GM13977 (cell line): ENCODE data around the gene DNAJC11.
"Not testable (repeated sequence)": the region's sequence is repeated elsewhere in the genome, so short reads cannot be mapped to it uniquely, and the experiment has no call there.

Source experiments
- DNase-seq: peaks from one replicate; pipeline ENCODE4 v3.0.0; 2012; ENCODE audit warnings: low spot score
- in situ Hi-C: fragments of 300-500 bp; cut with MboI; formaldehyde crosslinking; loops from one replicate; pipeline ENCODE4 v1.12.0; 2022; ENCODE audit warnings: low sequenced_read_pairs, low pct_unique_long_range_greater_than_20kb, mixed read lengths, inconsistent platforms; ENCODE audit not compliant: unreplicated experiment
- TF ChIP-seq, protein P1 (sequence below): IDR thresholded peaks from 2 replicates; pipeline ENCODE4 v1.5.1; 2012; ENCODE audit warnings: mild to moderate bottlenecking, control low read depth; ENCODE audit not compliant: insufficient read depth; ENCODE audit errors: extremely low read depth, missing control alignments

Gene DNAJC11

DNA sequence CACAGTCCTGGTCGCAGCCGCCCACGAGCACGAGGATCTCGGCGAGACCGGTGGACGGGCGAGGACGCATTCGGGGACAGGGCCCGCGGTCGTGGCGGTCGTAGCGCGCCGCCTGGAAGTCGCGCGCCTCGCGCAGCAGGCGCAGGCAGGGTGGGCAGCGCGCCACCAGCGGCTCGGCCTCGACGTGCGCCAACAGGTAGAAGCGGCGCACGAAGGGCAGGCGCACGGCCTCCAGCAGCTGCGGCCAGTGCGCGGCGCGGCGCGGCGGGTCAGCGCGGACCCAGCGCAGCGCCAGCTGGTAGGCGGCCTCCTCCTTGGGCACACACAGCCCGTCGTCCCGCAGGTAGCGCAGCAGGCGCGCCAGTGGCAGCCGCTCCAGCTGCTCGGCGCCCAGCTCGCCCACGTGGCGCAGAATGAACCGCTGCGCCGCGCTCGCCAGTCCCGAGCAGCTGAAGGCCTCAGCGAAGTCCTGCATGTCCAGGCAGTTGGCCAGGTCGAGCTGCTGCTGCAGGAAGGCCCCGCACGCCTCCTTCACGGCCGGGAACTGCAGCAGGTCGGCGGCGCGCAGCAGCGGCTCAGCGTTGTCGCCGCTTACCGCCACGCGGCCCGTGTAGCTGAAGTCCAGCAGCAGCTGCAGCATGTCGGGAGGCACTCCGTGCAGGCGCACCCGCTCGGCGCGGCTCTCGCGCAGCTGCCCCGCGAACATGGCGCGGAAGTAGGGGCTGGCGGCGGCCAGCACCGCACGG, 99.5 kb downstream of the DNAJC11 start:
- DNase-seq = peak; percentile 83
- TF ChIP-seq, protein P1, sequence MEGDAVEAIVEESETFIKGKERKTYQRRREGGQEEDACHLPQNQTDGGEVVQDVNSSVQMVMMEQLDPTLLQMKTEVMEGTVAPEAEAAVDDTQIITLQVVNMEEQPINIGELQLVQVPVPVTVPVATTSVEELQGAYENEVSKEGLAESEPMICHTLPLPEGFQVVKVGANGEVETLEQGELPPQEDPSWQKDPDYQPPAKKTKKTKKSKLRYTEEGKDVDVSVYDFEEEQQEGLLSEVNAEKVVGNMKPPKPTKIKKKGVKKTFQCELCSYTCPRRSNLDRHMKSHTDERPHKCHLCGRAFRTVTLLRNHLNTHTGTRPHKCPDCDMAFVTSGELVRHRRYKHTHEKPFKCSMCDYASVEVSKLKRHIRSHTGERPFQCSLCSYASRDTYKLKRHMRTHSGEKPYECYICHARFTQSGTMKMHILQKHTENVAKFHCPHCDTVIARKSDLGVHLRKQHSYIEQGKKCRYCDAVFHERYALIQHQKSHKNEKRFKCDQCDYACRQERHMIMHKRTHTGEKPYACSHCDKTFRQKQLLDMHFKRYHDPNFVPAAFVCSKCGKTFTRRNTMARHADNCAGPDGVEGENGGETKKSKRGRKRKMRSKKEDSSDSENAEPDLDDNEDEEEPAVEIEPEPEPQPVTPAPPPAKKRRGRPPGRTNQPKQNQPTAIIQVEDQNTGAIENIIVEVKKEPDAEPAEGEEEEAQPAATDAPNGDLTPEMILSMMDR = no peak
- in situ Hi-C loops = no loop called here

DNA sequence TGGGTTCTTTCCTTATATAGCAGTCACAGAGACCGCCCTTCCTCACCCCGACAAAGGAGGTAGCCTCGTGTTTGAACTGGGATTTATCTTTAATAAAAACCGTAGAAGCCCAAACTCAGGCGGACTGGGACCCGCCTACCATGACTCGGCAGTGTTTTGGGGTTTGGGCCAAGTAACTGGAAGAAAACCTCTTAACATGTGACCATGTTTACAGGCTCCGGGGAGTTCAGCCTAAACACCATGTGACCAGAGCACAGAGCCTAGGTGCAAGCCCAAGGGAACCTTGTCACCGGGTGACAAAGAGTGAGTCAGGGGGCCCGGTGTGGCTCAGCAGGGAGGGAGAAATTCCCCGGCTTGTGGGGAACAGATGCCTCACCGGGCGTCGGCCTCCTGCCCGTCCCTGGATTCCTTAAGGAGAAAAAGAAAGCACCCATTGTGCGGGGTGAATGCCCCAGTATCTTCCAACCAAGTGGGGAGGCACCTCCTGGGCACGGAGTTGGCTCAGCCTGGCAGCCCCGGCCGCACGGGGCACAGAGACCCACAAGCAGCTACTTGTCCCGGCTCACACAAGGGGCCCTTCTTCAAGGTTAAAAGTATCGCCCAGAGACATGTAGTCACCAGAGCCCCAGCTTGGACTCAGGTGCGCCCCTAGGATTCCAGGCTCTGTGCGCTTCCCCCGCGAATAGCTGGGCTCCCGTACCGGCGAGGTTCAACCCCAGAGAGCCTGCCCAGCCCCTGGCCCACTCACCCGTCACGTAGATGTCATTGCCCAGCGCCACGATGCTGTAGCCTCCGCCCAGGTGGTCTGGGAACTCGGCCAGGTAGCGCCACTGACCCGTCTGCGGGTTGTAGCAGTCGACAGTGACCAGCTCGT, 100.3 kb downstream of the DNAJC11 start:
- DNase-seq = peak; percentile 83
- in situ Hi-C loops = no loop called here
- TF ChIP-seq, protein P1 = no peak

DNA sequence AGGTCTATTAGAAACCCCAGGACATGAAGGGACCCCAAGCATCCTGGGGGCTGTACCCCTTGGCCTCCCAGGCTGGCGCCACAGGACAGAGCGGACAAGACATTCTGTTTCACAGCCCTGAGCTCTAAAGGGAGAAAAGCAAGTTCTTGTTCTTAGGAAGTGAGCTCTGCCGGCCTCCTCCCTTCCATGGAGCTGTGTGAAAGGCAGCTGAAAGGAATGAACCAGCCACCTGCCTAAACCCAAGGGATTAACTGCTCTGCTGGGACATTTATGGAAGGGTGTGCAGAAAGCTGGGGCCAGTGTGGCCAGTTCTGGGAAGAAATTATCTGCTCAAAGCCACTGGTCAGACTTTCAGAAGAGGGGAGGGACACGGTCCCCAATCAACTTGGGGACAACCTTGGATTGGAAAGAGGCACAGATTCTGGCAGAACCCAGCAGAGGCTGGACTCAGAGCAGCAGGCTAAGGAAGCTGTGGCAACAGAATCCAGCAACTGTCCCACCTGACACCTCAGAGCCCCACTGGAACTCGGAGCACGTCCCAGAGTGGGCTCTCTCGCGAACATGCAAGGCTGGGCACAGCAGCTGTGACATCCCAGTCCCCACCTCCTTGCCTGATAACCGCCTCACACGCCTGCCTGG, 101.1 kb downstream of the DNAJC11 start:
- TF ChIP-seq, protein P1 = no peak
- in situ Hi-C loops = no loop called here
- no peak for DNase-seq

DNA sequence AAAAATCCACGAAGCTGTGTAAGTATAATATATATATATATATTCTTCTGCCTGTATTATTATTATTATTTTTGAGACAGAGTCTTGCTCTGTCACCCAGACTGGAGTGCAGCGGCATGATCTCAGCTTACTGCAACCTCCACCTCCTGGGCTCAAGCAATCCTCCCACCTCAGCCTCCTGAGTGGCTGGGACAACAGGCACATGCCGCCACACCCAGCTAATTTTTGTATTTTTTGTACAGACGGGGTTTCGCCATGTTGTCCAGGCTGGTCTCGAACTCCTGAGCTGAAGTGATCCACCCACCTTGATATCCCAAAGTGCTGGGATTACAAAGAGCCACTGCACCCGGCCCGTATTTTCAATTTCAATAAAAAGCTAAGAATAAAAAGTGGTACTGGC, 101.6 kb downstream of the DNAJC11 start:
- DNase-seq, in situ Hi-C loops: not testable (repeated sequence)

DNA sequence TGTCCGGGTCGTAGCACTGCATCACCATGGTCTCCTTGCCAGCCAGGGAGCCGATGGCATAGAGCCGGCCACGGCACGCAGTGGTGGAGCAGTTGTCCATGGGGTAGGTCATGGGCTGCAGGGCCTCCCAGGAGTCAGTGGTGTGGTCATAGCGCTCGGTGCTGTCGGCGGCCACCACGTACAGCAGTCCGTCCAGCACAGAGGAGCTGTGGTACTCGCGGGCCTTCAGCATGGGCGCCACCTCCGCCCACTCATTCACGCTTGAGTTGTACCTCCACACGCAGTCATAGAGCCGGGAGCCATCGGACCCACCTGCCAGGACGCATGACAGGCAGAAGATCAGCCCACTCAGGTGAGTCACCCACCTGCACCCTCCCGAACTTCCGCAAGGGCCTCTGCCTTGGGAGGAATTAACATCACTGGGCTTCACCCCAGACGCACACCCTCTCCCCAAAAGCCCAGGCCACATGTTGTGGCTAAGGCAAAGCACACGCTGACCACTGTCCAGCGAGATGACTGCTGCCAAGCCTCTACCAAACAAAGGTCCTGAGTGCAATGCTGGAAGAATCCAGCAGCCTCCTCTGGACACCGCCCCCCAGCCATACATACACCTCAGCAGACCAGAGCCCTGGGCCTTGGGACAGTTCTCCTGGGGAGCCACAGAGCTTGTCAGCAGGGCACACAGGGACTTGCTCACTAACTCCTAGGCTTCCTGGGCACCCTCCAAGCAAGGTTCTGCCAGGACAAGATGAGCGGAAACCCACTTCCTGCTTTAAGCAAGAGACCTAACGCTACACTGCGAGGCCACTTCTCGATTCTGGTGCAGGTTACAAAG, 102.3 kb downstream of the DNAJC11 start:
- in situ Hi-C loops = no loop called here
- TF ChIP-seq, protein P1 = no peak
- no peak for DNase-seq

DNA sequence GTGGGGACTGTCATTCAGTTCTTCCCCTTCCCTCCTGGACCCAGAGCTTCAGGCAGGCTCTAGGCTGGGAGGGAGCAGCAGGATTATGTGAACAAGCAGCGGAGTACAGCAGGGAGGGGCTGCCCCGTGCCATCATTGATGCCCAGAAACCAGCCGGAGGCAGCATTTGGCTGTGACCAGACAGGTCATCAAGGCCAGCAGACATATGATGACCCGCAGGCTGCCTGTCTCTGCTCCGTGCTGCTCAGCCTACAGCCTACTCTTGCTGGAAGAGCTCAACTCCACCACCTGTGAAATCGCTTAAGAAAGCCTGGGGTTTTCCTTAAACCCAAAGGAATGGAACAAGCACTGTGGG, 103.9 kb downstream of the DNAJC11 start:
- TF ChIP-seq, protein P1 = no peak
- no peak for DNase-seq
- in situ Hi-C loops = no loop called here
